HepG2 (cell line): ENCODE data around the gene PALM. TPM values are rescaled to one million over a fixed set of nuclear protein-coding genes. Genes with fewer than 3 reads are reported as not detected.

Source experiments
- ATF3 ChIP-seq: sonication (generic); formaldehyde crosslinking; IDR thresholded peaks from 2 replicates; pipeline ENCODE4 v1.4.0; 2020; ENCODE audit warnings: missing genetic modification reagents
- BCL3 ChIP-seq: sonication (generic); formaldehyde crosslinking; IDR thresholded peaks from 2 replicates; pipeline ENCODE4 v1.5.1; 2020; ENCODE audit warnings: mild to moderate bottlenecking, missing genetic modification reagents, moderate library complexity
- DMAP1 ChIP-seq: IDR thresholded peaks from 2 replicates; pipeline ENCODE4 v1.6.1; 2016
- GABPA ChIP-seq, 2 experiments: IDR thresholded peaks; 2 replicates each; pipeline ENCODE4 v1.6.1; 2011 to 2016; ENCODE audit warnings: low read depth in 2 of 2, low read length in 1 of 2, missing biosample characterization in 1 of 2, missing genetic modification characterization in 1 of 2
- GATA4 ChIP-seq: sonication (generic); IDR thresholded peaks from 2 replicates; pipeline ENCODE4 v1.6.1; 2016; ENCODE audit warnings: antibody characterized with exemption, low read depth, borderline replicate concordance
- GATAD2A ChIP-seq: IDR thresholded peaks from 2 replicates; pipeline ENCODE4 v1.6.1; 2016
- HDAC1 ChIP-seq: sonication (generic); formaldehyde crosslinking; IDR thresholded peaks from 2 replicates; pipeline ENCODE4 v1.5.1; 2020; ENCODE audit warnings: mild to moderate bottlenecking, missing genetic modification reagents
- KLF12 ChIP-seq: sonication (generic); formaldehyde crosslinking; IDR thresholded peaks from 2 replicates; pipeline ENCODE4 v1.4.0; 2020; ENCODE audit warnings: missing genetic modification reagents, borderline replicate concordance
- LCORL ChIP-seq, 2 experiments: fragments of 450-650 bp in 1 of 2; sonication (generic) in 1 of 2; formaldehyde crosslinking in 1 of 2; IDR thresholded peaks; 2 replicates each; pipeline versions ENCODE4 v1.5.0 to v1.6.1; 2017 to 2020; ENCODE audit warnings: antibody characterized with exemption in 1 of 2, missing genetic modification reagents in 1 of 2
- PHF20 ChIP-seq: sonication (generic); formaldehyde crosslinking; IDR thresholded peaks from 2 replicates; pipeline ENCODE4 v1.5.0; 2020; ENCODE audit warnings: mild to moderate bottlenecking, missing genetic modification reagents
- PITX1 ChIP-seq: sonication (generic); formaldehyde crosslinking; IDR thresholded peaks from 2 replicates; pipeline ENCODE4 v1.5.1; 2020; ENCODE audit warnings: mild to moderate bottlenecking, missing genetic modification reagents
- RFX1 ChIP-seq: fragments of 450-650 bp; IDR thresholded peaks from 2 replicates; pipeline ENCODE4 v1.6.1; 2017
- TEAD3 ChIP-seq: optimal IDR thresholded peaks from 2 replicates; pipeline ENCODE3; 2016; ENCODE audit warnings: borderline replicate concordance
- THAP7 ChIP-seq: sonication (generic); formaldehyde crosslinking; IDR thresholded peaks from 2 replicates; pipeline ENCODE4 v1.8.1; 2023; ENCODE audit warnings: mild to moderate bottlenecking, missing genetic modification reagents
- TSC22D2 ChIP-seq: sonication (generic); formaldehyde crosslinking; IDR thresholded peaks from 2 replicates; pipeline ENCODE4 v1.5.1; 2020; ENCODE audit warnings: missing genetic modification reagents, mild to moderate bottlenecking, borderline replicate concordance
- ZMYM4 ChIP-seq: sonication (generic); formaldehyde crosslinking; IDR thresholded peaks from 2 replicates; pipeline ENCODE4 v1.8.1; 2023; ENCODE audit warnings: mild to moderate bottlenecking, missing genetic modification reagents
- ZNF280D ChIP-seq: sonication (generic); formaldehyde crosslinking; IDR thresholded peaks from 2 replicates; pipeline ENCODE4 v1.5.1; 2020; ENCODE audit warnings: mild to moderate bottlenecking, missing genetic modification reagents
- ZNF350 ChIP-seq: sonication (generic); formaldehyde crosslinking; IDR thresholded peaks from 2 replicates; pipeline ENCODE4 v1.4.0; 2020; ENCODE audit warnings: mild to moderate bottlenecking, low read depth, missing genetic modification reagents, borderline replicate concordance
- ZNF597 ChIP-seq: sonication (generic); formaldehyde crosslinking; IDR thresholded peaks from 2 replicates; pipeline ENCODE4 v1.5.0; 2020; ENCODE audit warnings: missing genetic modification reagents
- ZNF770 ChIP-seq: sonication (generic); formaldehyde crosslinking; IDR thresholded peaks from 2 replicates; pipeline ENCODE4 v1.5.0; 2020; ENCODE audit warnings: mild to moderate bottlenecking, missing genetic modification reagents
- ZSCAN29 ChIP-seq: sonication (generic); formaldehyde crosslinking; conservative IDR thresholded peaks from 2 replicates; pipeline ENCODE4 v1.4.0; 2020; ENCODE audit warnings: mild to moderate bottlenecking, missing genetic modification reagents
- polyA plus RNA-seq, 8 experiments: library from polyadenylated mRNA; depleted of rRNA in 3 of 8; stranded (reverse) in 7 of 8; unstranded in 1 of 8; fragments of >200 nt; fragmentation: Illumina TruSeq in 4 of 8; extraction: Trizol in 4 of 8; gene quantifications; 2 replicates each; pipeline versions ENCODE4 v1.2.1 to v1.2.3, GENCODE V29; 2011 to 2016; ENCODE audit warnings: low read depth in 4 of 8, missing spikeins in 1 of 8, mixed read lengths in 1 of 8; ENCODE audit not compliant: insufficient read depth in 1 of 8
- total RNA-seq, 5 experiments: library from RNA; depleted of rRNA; stranded (reverse); fragments of >200 nt; fragmentation: Illumina TruSeq; extraction: Trizol; gene quantifications; 2 replicates each; pipeline ENCODE4 v1.2.3, GENCODE V29; 2016; ENCODE audit warnings: low read depth in 1 of 5

PALM gene
- total and polyA plus RNA-seq, 2 of the 13 experiments (the other 11 are each of a cell fraction or from before 2014, with no cell fraction given): 4.0 to 9.7 TPM

- TF ChIP-seq GATA4 (no peak), ZMYM4 (CRISPR knock-in tag) (no peak), HDAC1 (CRISPR knock-in tag) (peak; percentile 59; the same call in 1 of the 2 replicates), PITX1 (CRISPR knock-in tag) (peak; percentile 35; the same call in 1 of the 2 replicates), PHF20 (CRISPR knock-in tag) (0 out of 2 replicates have a peak, but pooled peaks have one; percentile 2), TEAD3 (CRISPR knock-in tag) (peak; percentile 15), GABPA (IDR thresholded peaks at IDR 0.05; ENCODE audit: low read depth, low read length) (no peak), GABPA (CRISPR knock-in tag; IDR thresholded peaks at IDR 0.05; ENCODE audit: low read depth) (no peak), ZNF350 (CRISPR knock-in tag) (0 out of 2 replicates have a peak, but pooled peaks have one; percentile 50), KLF12 (no peak), ZNF770 (peak; percentile 90), RFX1 (peak; percentile 66), ATF3 (CRISPR knock-in tag) (no peak), ZNF597 (CRISPR knock-in tag) (no peak), TSC22D2 (no peak), LCORL (IDR thresholded peaks at IDR 0.05) (no peak), LCORL (CRISPR knock-in tag; IDR thresholded peaks at IDR 0.05) (0 out of 2 replicates have a peak, but pooled peaks have one; percentile 61), DMAP1 (no peak), THAP7 (CRISPR knock-in tag) (no peak), GATAD2A (0 out of 2 replicates have a peak, but pooled peaks have one; percentile 8), ZNF280D (CRISPR knock-in tag) (peak; percentile 85; the same call in 1 of the 2 replicates), ZSCAN29 (CRISPR knock-in tag) (0 out of 2 replicates have a peak, but pooled peaks have one; percentile 6), BCL3 (CRISPR knock-in tag) (0 out of 2 replicates have a peak, but pooled peaks have one; percentile 5)
Measured at GRCh38 chr19:789701-790060, 80.9 kb downstream of the PALM start (continued).
